Activated CD8-positive, alpha-beta memory T cell treated with anti-CD3 and anti-CD28 coated beads, Interleukin-2, amount 50 U/mL, for 1 hour (primary cell): Measurements from ENCODE around the gene TOX2.

Experiments used
- DNase-seq: peaks from one replicate; pipeline ENCODE4 v3.0.0-alpha.2; 2020; ENCODE audit errors: extremely low read depth

Gene TOX2

DNA sequence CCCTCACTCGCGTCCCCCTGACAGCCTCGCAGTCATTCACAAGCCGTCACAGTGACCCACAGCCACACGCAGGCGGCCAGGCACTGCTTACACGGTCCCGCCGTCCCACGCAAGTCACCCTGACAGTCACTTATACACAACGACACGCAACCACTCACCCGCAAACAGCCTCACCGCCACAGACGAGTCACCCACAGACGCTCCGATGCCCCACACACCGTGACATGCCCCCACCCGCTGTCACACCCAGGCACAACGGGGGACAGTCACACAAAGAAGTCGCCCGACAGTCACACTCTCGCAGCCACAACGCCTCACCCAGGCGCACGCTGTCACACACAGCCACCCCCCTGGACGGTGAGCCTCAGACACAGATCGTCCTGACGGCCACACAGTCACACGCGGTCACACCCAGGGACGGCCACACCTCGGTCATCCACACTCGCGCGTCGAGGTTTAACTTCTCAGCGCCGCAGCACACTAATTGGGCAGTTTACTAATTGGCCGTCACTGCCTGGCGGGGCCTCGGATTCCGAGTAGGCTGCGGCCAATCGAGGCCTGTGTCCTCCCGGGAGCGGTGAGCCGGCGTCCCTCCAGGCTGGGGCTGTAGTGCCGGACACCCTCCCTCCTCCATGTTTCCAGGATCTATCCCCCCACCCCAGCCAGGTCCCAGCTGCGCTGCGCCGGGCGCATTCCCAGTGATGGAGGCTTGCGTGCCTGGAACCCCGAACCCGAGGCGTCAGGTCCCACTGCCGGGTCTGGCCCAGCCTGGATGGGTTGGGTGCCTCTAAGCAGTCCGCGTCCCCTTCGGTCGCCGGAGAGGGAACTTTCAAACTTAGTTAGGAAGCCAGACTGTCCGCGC lies 790 bp downstream of the TOX2 start:
- no peak for DNase-seq

- DNase-seq: no peak
Observed at GRCh38 chr20:43916073-43916880, 1.6 kb downstream of the TOX2 start.

- DNase-seq: no peak
Observed at GRCh38 chr20:43916881-43917371, 2.3 kb downstream of the TOX2 start.

- no peak for DNase-seq
Observed at GRCh38 chr20:43917380-43917779, 2.7 kb downstream of the TOX2 start.

- DNase-seq: no peak
Observed at GRCh38 chr20:43919686-43920403, 5.2 kb downstream of the TOX2 start.

- DNase-seq: no peak
Observed at GRCh38 chr20:43920797-43921196, 6.1 kb downstream of the TOX2 start.

GRCh38 chr20:43921227-43921780 lies 6.7 kb downstream of the TOX2 start:
- no peak for DNase-seq

DNA sequence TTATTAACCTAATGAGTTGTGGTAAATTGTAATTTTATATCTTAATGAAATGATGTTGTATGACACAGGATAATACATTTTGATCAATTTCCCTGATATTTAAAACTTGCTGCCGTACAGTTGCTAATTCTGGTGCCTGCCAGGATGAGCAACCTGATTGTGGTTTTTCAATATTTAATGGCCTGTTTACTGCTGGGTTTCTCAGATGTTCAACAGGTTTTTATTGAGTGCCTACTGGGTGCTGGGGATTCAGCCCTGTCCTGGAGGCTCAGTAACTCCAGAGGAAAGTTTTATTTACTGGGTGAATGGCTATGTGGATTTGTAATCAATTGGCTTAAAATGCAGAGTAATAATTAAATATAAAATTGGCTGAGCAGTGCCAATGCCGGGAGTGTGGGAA lies 8.0 kb downstream of the TOX2 start:
- no peak for DNase-seq

- no peak for DNase-seq
Observed at GRCh38 chr20:43923322-43923721, 8.7 kb downstream of the TOX2 start.

DNA sequence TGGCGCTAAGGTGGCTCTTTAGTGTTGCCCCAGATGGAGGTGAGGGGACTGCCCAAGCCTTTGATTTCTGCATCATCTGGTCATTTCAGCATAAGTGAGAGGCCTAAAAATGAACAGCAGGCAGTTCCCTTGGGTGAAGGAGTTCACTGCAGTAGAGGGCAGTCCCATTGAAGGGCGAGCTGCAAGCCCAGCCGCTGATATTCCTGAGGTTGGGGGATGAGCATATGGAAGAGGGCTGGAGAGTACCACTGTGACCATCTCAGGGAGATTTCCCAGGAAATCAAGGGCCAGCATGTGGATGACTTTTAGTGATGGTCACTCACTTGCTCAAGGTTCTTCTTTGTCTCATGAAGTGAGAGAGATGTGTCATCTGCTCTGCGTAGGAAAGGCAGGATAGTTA lies 9.3 kb downstream of the TOX2 start:
- no peak for DNase-seq

DNA sequence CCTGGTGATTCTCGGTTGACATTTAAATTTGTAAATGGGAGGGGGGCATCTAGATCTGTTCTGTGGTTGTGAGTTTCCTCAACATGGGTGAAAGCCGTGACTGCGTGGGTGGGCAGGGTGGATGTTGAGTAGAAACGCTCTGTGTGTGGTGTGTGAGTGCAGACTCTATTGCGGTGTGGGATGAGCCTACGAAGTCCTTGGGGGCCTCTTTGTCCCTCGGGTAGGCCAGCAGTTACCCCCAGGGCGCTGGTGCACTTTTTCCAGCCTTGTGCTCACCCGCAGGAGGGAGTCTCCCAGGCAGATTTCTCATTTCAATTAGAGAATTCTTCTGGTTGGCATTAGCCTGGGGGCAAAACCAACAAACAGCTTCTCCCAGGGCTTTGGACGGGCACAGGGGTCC lies 10.6 kb downstream of the TOX2 start:
- DNase-seq: no peak

- DNase-seq: no peak
Observed at GRCh38 chr20:43925801-43926200, 11.1 kb downstream of the TOX2 start.

DNA sequence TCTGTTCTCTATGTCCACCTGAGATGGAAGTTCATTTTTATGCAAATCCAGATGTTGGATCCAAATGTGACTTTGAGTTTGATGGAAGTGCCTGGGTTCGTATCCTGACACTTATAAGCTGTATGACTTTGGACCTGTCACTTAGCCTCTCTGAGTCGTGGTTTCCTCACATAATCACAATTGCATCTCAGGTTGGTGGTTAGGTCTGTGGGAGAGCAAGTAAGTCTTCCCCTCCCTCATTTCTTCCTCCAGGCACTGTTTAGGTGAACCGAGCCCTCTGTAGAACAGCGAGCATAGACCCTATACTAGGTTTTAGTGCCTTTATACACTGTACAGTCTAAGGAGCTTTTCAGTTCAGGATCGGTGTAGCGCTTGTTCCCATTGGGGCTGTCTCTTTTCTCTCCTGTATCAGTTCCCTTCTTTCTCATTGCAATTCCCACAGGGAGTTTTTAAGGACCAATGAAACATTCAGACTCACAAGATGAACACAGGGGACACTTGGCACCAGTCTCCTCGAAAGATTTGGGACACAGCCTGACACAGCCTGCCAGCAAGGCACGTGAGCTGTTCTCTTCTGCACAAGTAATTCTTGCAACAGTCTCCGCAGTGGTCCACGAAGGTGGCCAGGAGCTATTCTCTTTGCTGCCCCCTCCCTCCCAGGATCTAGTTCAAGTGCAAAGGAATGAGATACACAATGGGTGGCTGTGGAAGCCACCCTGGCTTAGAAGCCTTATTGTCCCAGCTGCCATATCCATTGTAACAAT lies 11.8 kb downstream of the TOX2 start:
- no peak for DNase-seq

GRCh38 chr20:43931976-43932375 lies 17.3 kb downstream of the TOX2 start:
- no peak for DNase-seq

GRCh38 chr20:43934833-43935232 lies 20.2 kb downstream of the TOX2 start:
- no peak for DNase-seq

DNA sequence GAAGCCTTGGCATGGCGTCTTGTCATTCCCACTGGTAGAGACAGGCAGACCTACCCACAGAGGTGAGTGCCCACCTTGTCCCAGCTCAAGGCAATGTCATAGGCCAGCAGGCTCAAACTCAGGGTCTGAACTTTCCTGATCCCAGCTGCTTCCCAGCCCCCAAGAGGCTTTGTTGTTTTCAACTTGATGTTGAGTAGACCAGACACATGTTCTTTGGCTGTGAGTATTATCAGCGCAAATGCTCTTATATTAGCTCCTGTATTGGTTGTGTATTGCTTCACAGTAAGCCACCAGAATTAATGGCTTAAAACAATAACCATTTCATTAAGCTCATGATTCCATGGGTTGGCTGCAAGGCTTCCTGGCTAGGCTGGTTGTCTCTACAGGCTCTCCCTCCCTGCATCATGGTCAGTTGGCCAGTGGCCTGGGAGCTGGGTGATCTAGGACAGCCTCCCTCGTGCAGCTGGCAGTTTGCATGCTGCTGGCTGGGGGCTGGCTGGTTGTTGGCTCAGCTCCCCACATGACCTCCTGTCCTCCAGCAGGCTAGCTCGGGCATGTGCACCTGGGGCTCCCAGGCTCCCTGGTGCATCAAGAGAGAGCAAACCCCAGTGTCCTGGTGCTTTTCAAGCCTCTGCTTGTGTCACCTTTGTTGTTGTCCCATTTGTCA lies 21.6 kb downstream of the TOX2 start:
- no peak for DNase-seq

GRCh38 chr20:43936805-43937204 lies 22.2 kb downstream of the TOX2 start:
- no peak for DNase-seq

DNA sequence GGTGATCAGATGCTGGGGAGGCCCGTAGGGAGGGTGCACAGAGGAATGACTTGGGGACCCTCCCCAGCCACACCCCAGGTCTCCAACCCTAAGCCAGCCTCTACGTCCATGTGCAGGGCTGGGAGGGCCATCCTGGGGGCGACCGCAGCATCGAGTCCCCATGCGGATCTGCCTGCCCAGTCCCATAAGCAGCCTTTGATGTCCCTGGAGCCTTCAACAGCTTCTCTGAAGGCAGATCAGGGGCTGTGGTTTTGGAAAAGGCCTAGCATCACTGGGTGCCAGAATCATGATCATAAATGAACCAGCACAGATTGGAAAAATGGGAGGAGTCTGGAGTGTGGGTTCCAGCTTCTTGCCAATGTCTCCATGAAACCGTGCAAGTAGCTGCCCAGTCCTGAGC lies 22.9 kb downstream of the TOX2 start:
- DNase-seq: no peak

DNA sequence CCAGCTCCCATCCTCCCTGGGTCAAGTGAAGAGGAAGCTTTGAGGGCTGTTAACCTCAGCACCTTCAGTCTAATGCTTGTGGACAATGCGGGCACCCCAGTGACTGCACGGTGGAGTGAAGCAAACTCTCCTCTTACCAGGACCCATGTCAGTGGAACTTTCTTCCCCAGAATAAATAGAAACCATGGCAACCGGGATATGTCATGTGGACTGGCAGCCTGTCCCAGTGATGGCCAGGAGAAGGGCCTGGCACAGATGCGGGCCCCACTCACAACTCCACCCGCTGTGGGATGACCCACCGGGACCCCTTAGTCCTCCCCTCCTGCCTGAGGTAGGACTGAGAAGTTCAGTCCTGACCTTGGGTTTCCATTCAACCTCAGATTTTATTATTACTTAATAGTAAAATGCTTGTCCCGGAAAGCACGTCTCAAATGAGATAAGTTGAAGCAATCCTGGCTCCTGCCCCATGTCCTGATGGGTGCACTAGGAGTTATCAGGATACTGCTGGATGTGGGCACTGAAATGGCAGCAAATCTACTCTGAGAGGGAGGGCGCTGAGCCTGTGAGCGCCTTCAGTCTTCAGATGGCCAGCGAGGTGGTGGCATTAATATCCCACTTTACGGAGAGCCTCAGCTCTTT lies 23.5 kb downstream of the TOX2 start:
- no peak for DNase-seq
